HCT116 (cell line): ENCODE results near the gene PHF19. TPM values are rescaled to one million over a fixed set of nuclear protein-coding genes. Genes with fewer than 3 reads are reported as not detected.

Experiments
- ATAC-seq: fragments of 200-7000 bp; cut with Tn5 transposase; 2 replicates; pipeline ENCODE4 v1.9.1; 2020; ENCODE audit warnings: mild to moderate bottlenecking, moderate library complexity
- BruUV-seq: library from RNA; stranded (reverse); fragments of 400-500 nt; replicated peaks from 2 replicates; lab custom pipeline; 2021; lab: Mats Ljungman, UMichigan
- CTCF ChIA-PET: fragments of 300-600 bp; sonication (Branson Sonifier 250); formaldehyde crosslinking; loops from one replicate; lab custom pipeline; 2021; ENCODE audit warnings: antibody characterized with exemption; lab: Charles Lee
- POLR2A ChIA-PET: fragments of 300-600, 350-600 bp; sonication (Branson Sonifier 250); formaldehyde crosslinking; loops from one replicate; lab custom pipeline; 2021; ENCODE audit warnings: antibody characterized with exemption; lab: Charles Lee
- RAD21 ChIA-PET, 2 experiments: fragments of 300-600 bp; sonication (Branson Sonifier 250); formaldehyde crosslinking; loops; one replicate each; lab custom pipeline; 2023; ENCODE audit warnings: low total read pairs in 2 of 2; ENCODE audit not compliant: uncharacterized antibody in 2 of 2, unreplicated experiment in 2 of 2, low non-redundant PET in 1 of 2; lab: Charles Lee
- DNase-seq: peaks from one replicate; pipeline ENCODE4 v3.0.0-alpha.2; 2010; ENCODE audit warnings: low read depth, low spot score
- H2AFZ ChIP-seq: fragments of 200-600 bp; shearing (Covaris generic), sonication (generic); 2 replicates; pipeline ENCODE4 v1.6.1; 2017; ENCODE audit warnings: low read depth, mixed run types, mixed read lengths, antibody characterized with exemption, low read length; ENCODE audit not compliant: poor library complexity, severe bottlenecking
- H3K27ac ChIP-seq: 2 replicates; pipeline ENCODE4 v1.5.1; 2012; ENCODE audit warnings: low read depth, low read length
- H3K27me3 ChIP-seq: fragments of 200-600 bp; sonication (generic); 2 replicates; pipeline ENCODE4 v1.6.1; 2016; ENCODE audit warnings: mixed run types, low read length, mixed read lengths; ENCODE audit not compliant: insufficient read depth
- H3K36me3 ChIP-seq, 2 experiments: fragments of 200-500 bp in 1 of 2; fragments of 200-600 bp in 1 of 2; sonication (Bioruptor generic) in 1 of 2; sonication (generic) in 1 of 2; 2 replicates each; pipeline versions ENCODE4 v1.5.1 to v1.6.1; 2014 to 2016; ENCODE audit warnings: low read length in 2 of 2, inconsistent platforms in 1 of 2, mixed read lengths in 1 of 2, mixed run types in 1 of 2; ENCODE audit not compliant: insufficient read depth in 2 of 2, control insufficient read depth in 1 of 2
- H3K4me1 ChIP-seq, 2 experiments: fragments of 200-600 bp in 1 of 2; sonication (generic) in 1 of 2; 2 replicates each; pipeline versions ENCODE4 v1.5.1 to v1.6.1; 2012 to 2017; ENCODE audit warnings: low read length in 2 of 2, inconsistent platforms in 1 of 2, mild to moderate bottlenecking in 1 of 2, mixed read lengths in 1 of 2, mixed run types in 1 of 2, moderate library complexity in 1 of 2; ENCODE audit not compliant: insufficient read depth in 2 of 2, control insufficient read depth in 1 of 2
- H3K4me2 ChIP-seq: fragments of 200-600 bp; sonication (generic); 2 replicates; pipeline ENCODE4 v1.6.1; 2017; ENCODE audit warnings: mixed run types, low read length, mixed read lengths
- H3K4me3 ChIP-seq, 2 experiments: fragments of 200-600 bp in 1 of 2; sonication (generic) in 1 of 2; replicated peaks in 1 of 2; 2 replicates each; pipeline ENCODE4 v1.5.1; 2011 to 2016; ENCODE audit warnings: low read length in 2 of 2, control low read depth in 1 of 2, low read depth in 1 of 2, mild to moderate bottlenecking in 1 of 2, mixed read lengths in 1 of 2, mixed run types in 1 of 2
- H3K79me2 ChIP-seq: fragments of 200-600 bp; sonication (generic); 2 replicates; pipeline ENCODE4 v1.6.1; 2017; ENCODE audit warnings: mild to moderate bottlenecking, mixed run types, low read length, moderate library complexity, mixed read lengths; ENCODE audit not compliant: insufficient read depth
- H3K9ac ChIP-seq: fragments of 200-600 bp; sonication (generic); 2 replicates; pipeline ENCODE4 v1.6.1; 2016; ENCODE audit warnings: low read length, mixed read lengths
- H3K9me2 ChIP-seq: fragments of 200-600 bp; sonication (generic), shearing (Covaris generic); 2 replicates; pipeline ENCODE4 v1.6.1; 2017; ENCODE audit warnings: mixed run types, mild to moderate bottlenecking, moderate library complexity; ENCODE audit not compliant: insufficient read depth
- H3K9me3 ChIP-seq, 2 experiments: fragments of 200-500 bp in 1 of 2; fragments of 200-600 bp in 1 of 2; sonication (Bioruptor generic) in 1 of 2; sonication (generic) in 1 of 2; 2 replicates each; pipeline ENCODE4 v1.6.1; 2014 to 2017; ENCODE audit warnings: low read length in 2 of 2, mixed read lengths in 2 of 2, inconsistent platforms in 1 of 2, low read depth in 1 of 2, mild to moderate bottlenecking in 1 of 2, mixed run types in 1 of 2, moderate library complexity in 1 of 2; ENCODE audit not compliant: control insufficient read depth in 1 of 2, insufficient read depth in 1 of 2
- H4K20me1 ChIP-seq: fragments of 200-600 bp; sonication (generic), shearing (Covaris generic); 2 replicates; pipeline ENCODE4 v1.6.1; 2017; ENCODE audit warnings: mixed run types, mild to moderate bottlenecking, moderate library complexity; ENCODE audit not compliant: insufficient read depth
- CBX3 ChIP-seq: IDR thresholded peaks from 2 replicates; pipeline ENCODE4 v1.6.1; 2012; ENCODE audit warnings: low read depth
- CEBPB ChIP-seq: IDR thresholded peaks from 2 replicates; pipeline ENCODE4 v1.6.1; 2012; ENCODE audit warnings: low read depth
- CTCF ChIP-seq, 3 experiments: fragments of 200-600 bp in 1 of 3; sonication (generic) in 1 of 3; IDR thresholded peaks in 2 of 3; conservative IDR thresholded peaks in 1 of 3; 2 replicates each; pipeline ENCODE4 v1.5.1; 2012 to 2017; ENCODE audit warnings: low read depth in 2 of 3, low read length in 2 of 3, antibody characterized with exemption in 1 of 3, borderline replicate concordance in 1 of 3, control low read depth in 1 of 3, mild to moderate bottlenecking in 1 of 3, mixed read lengths in 1 of 3, mixed run types in 1 of 3, moderate library complexity in 1 of 3; ENCODE audit not compliant: insufficient read depth in 1 of 3
- ELF1 ChIP-seq: IDR thresholded peaks from 2 replicates; pipeline ENCODE4 v1.6.1; 2012; ENCODE audit warnings: low read depth, borderline replicate concordance
- EZH2 ChIP-seq: fragments of 200-600 bp; sonication (generic); IDR thresholded peaks from 2 replicates; pipeline ENCODE4 v1.6.1; 2017; ENCODE audit warnings: antibody characterized with exemption, mixed run types
- FOSL1 ChIP-seq: IDR thresholded peaks from 2 replicates; pipeline ENCODE4 v1.6.1; 2012; ENCODE audit warnings: low read depth
- JUND ChIP-seq: IDR thresholded peaks from 2 replicates; pipeline ENCODE4 v1.6.1; 2012
- MAX ChIP-seq: IDR thresholded peaks from 2 replicates; pipeline ENCODE4 v1.6.1; 2012
- POLR2A ChIP-seq: IDR thresholded peaks from 2 replicates; pipeline ENCODE4 v1.7.0; 2011; ENCODE audit warnings: borderline replicate concordance; ENCODE audit not compliant: insufficient read depth, insufficient read length; ENCODE audit errors: extremely low read depth
- POLR2AphosphoS5 ChIP-seq: IDR thresholded peaks from 2 replicates; pipeline ENCODE4 v1.6.1; 2011; ENCODE audit warnings: mild to moderate bottlenecking, low read depth, low read length, moderate library complexity
- RAD21 ChIP-seq: IDR thresholded peaks from 2 replicates; pipeline ENCODE4 v1.6.1; 2012; ENCODE audit warnings: low read depth, mild to moderate bottlenecking
- REST ChIP-seq: IDR thresholded peaks from 2 replicates; pipeline ENCODE4 v1.6.1; 2012; ENCODE audit warnings: low read depth
- SP1 ChIP-seq: IDR thresholded peaks from 2 replicates; pipeline ENCODE4 v1.6.1; 2012; ENCODE audit warnings: low read depth
- SRF ChIP-seq: IDR thresholded peaks from 2 replicates; pipeline ENCODE4 v1.6.1; 2012; ENCODE audit warnings: low read depth
- YY1 ChIP-seq: IDR thresholded peaks from 2 replicates; pipeline ENCODE4 v1.6.1; 2011; ENCODE audit warnings: low read length, low read depth, moderate library complexity, mild to moderate bottlenecking; ENCODE audit not compliant: insufficient replicate concordance; ENCODE audit errors: extremely low read depth
- ZFX ChIP-seq: fragments of 450-650 bp; IDR thresholded peaks from 2 replicates; pipeline ENCODE4 v1.6.1; 2017
- ZNF274 ChIP-seq: fragments of 200-500 bp; sonication (Bioruptor generic); IDR thresholded peaks from 2 replicates; pipeline ENCODE4 v1.6.1; 2014; ENCODE audit warnings: mild to moderate bottlenecking, low read depth, low read length, inconsistent platforms
- intact Hi-C: fragments of 100-400 bp; cut with micrococcal nuclease; formaldehyde crosslinking; loops from 2 replicates; pipeline ENCODE4 v1.10.0; 2022
- total RNA-seq: library from RNA; stranded (reverse); gene quantifications from one replicate; pipeline ENCODE4 v1.2.1, GENCODE V29; 2021; ENCODE audit not compliant: unreplicated experiment

PHF19 gene
- total RNA-seq, 1 experiment from 2014 or later, result 74.0 TPM

- Histone ChIP-seq H3K9ac (no peak overlapping the region), H3K9me3 (no peaks in the 10 kb centered on the region), H3K27me3 (no peaks in the 10 kb centered on the region), H3K27ac (no peak overlapping the region), H4K20me1 (no peaks in the 10 kb centered on the region), H3K36me3 (no peaks in the 10 kb centered on the region), H3K4me2 (no peak overlapping the region), H2AFZ (no peak overlapping the region), H3K4me3 (no peak overlapping the region), H3K79me2 (peaks cover 24% of the 10 kb centered on the region), H3K4me1 (peaks cover 9 to 20% of the 10 kb centered on the region in 2 experiments), H3K9me2 (no peaks in the 10 kb centered on the region)
- ChIA-PET CTCF (no interaction called here), POLR2A (no interaction called here), RAD21 (no interaction called here)
- no TSS peak for BruUV-seq
- DNase-seq, result no peak
- ATAC-seq, result no peak
- intact Hi-C loops, result no loop called here
- TF ChIP-seq MAX (no peak), JUND (no peak), FOSL1 (no peak), CEBPB (no peak), ELF1 (no peak), POLR2A (no peak), ZFX (no peak), POLR2AphosphoS5 (no peak), SP1 (no peak), RAD21 (no peak), ZNF274 (no peak), CTCF (IDR thresholded peaks at IDR 0.05 in 2 of 3, conservative IDR thresholded peaks at IDR 0.05 in 1 of 3; ENCODE audit: borderline replicate concordance in 1 of 3, insufficient read depth in 1 of 3, low read depth in 2 of 3, low read length in 2 of 3) (no peak), SRF (no peak), REST (no peak), EZH2 (no peak), YY1 (no peak), CBX3 (no peak)
Observed at GRCh38 chr9:120846251-120846889, 30.6 kb downstream of the PHF19 start.
